Measurements from ENCODE around the gene CALHM3. TPM values are rescaled to one million over a fixed set of nuclear protein-coding genes. Genes with fewer than 3 reads are reported as not detected.

Gene CALHM3
- total RNA-seq, 1 donor from 2014 or later: not detected

DNA sequence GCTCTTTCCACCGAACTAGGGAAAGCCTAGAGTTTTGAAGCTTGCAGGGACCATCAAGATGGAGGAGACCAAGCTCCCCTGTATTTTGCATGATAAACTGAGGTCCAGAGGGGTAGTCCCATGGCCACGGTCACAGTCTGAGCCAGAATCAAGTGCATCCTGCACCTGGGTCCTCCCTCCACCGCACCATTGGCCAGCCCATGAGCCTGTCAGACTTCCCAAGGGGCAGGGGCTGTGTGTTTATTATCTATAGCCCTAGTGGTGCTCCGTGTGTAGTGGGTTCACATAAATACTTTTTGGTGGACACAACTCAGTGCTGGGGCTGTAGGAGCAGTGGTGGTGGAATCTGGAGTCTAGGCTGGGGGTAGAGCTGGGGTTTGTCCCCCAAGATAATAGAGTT lies 3.6 kb downstream of the CALHM3 start:
- intact Hi-C loops (cut with DNase I): no loop called here
- peaks cover 19% of the 10 kb centered on the region for H3K4me1 ChIP-seq
- TF ChIP-seq, protein P1, sequence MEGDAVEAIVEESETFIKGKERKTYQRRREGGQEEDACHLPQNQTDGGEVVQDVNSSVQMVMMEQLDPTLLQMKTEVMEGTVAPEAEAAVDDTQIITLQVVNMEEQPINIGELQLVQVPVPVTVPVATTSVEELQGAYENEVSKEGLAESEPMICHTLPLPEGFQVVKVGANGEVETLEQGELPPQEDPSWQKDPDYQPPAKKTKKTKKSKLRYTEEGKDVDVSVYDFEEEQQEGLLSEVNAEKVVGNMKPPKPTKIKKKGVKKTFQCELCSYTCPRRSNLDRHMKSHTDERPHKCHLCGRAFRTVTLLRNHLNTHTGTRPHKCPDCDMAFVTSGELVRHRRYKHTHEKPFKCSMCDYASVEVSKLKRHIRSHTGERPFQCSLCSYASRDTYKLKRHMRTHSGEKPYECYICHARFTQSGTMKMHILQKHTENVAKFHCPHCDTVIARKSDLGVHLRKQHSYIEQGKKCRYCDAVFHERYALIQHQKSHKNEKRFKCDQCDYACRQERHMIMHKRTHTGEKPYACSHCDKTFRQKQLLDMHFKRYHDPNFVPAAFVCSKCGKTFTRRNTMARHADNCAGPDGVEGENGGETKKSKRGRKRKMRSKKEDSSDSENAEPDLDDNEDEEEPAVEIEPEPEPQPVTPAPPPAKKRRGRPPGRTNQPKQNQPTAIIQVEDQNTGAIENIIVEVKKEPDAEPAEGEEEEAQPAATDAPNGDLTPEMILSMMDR (IDR thresholded peaks at IDR 0.05): no peak
- TF ChIP-seq POLR2A (IDR thresholded peaks at IDR 0.05): no peak
- no peak for TF ChIP-seq POLR2AphosphoS5 (IDR thresholded peaks at IDR 0.05; ENCODE audit: insufficient read depth in 1 of 2, low read depth in 1 of 2)

DNA sequence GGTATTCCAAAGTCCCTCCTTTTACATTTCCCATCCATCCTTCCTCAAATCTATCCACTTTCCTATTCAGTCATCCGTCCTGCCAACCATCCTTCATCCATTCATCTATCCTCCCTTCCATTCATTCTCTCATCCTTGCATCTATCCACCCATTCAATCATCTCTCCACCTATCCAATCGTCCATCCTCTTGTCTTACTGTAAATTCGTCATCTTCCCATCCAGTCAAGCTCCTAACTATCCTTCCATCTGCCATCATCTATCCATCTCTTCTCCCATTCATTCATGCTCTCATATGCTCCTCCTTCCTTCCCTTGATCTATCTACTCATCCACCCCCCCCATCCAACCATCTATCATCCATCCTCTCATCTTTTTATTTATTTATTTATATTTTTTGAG lies 5.0 kb downstream of the CALHM3 start:
- Histone ChIP-seq H3K9me3 (no peaks in the 10 kb centered on the region), H3K27ac (no peak overlapping the region), H3K4me1 (peaks cover 19% of the 10 kb centered on the region), H3K27me3 (no peaks in the 10 kb centered on the region), H3K4me3 (no peak overlapping the region), H3K36me3 (no peaks in the 10 kb centered on the region)
- intact Hi-C loops (cut with DNase I): no loop called here
- TF ChIP-seq, protein P1 (IDR thresholded peaks at IDR 0.05): no peak
- TF ChIP-seq POLR2AphosphoS5 (IDR thresholded peaks at IDR 0.05; ENCODE audit: insufficient read depth in 1 of 2, low read depth in 1 of 2) (no peak), POLR2A (IDR thresholded peaks at IDR 0.05) (no peak)
- no peak for DNase-seq (ENCODE audit: extremely low spot score in 2 of 2)

More for the DNA sequence above, 3.6 kb downstream of the CALHM3 start:
- no peak for DNase-seq (ENCODE audit: extremely low spot score in 2 of 2)
- H3K9me3 ChIP-seq: no peaks in the 10 kb centered on the region
- H3K4me3 ChIP-seq: no peak overlapping the region
- no peaks in the 10 kb centered on the region for H3K27me3 ChIP-seq
- H3K27ac ChIP-seq: no peak overlapping the region
- no peaks in the 10 kb centered on the region for H3K36me3 ChIP-seq

DNA sequence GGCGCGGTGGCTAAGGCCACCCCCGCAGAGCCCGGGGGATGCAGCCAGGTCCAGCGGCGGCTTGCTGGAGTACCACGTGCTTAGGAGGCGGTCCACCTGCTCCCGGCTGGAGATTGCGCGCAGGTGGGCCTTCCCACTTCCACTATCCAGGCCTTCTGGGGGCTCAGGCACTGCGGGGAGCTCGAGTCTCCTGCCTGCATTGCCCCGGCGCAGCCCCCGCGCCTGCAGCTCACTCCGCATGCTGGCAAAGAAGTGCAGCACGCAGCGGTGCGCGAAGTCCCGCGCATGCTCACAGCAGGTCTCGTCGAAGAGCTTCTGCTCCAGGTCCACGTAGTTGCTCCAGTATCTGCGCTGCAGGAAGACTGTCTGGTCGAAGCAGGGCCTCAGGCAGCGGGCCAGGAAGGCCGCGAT lies 5.8 kb downstream of the CALHM3 start:
- Histone ChIP-seq H3K27me3 (no peaks in the 10 kb centered on the region), H3K9me3 (no peaks in the 10 kb centered on the region), H3K4me3 (no peak overlapping the region), H3K27ac (no peak overlapping the region), H3K4me1 (peaks cover 19% of the 10 kb centered on the region), H3K36me3 (no peaks in the 10 kb centered on the region)
- intact Hi-C loops (cut with DNase I): no loop called here
- TF ChIP-seq POLR2AphosphoS5 (IDR thresholded peaks at IDR 0.05; ENCODE audit: insufficient read depth in 1 of 2, low read depth in 1 of 2) (no peak), POLR2A (IDR thresholded peaks at IDR 0.05) (no peak)
- TF ChIP-seq, protein P1 (IDR thresholded peaks at IDR 0.05): no peak
- DNase-seq (ENCODE audit: extremely low spot score in 2 of 2): no peak

DNA sequence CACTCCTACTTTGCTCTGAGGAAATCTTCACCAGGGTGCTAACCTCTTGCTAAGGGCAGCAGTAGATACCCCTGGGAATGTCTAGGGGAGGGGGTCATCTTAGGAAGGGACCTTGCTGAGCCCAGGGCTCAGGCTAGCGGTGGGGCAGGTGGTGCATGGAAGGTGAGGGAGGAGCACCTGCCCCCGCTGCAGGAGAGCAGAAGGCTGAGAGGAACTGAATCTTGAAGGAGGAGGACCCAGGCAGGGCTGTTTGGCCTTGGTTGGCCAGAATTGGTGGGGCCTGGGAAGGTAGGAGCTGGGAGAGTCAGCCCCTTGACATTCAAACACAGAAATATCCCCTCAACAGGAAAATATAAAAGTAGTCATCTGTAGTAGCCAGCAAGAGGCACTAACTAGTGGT lies 7.0 kb downstream of the CALHM3 start:
- H3K27ac ChIP-seq: peak overlapping the region; percentile 64

More for the DNA sequence above, 7.0 kb downstream of the CALHM3 start:
- H3K4me3 ChIP-seq: no peak overlapping the region
- no peaks in the 10 kb centered on the region for H3K36me3 ChIP-seq
- H3K4me1 ChIP-seq: peaks cover 19% of the 10 kb centered on the region
- DNase-seq (ENCODE audit: extremely low spot score in 2 of 2): no peak
- no peaks in the 10 kb centered on the region for H3K9me3 ChIP-seq
- TF ChIP-seq POLR2AphosphoS5 (IDR thresholded peaks at IDR 0.05; ENCODE audit: insufficient read depth in 1 of 2, low read depth in 1 of 2) (no peak), POLR2A (IDR thresholded peaks at IDR 0.05) (no peak)
- TF ChIP-seq, protein P1 (IDR thresholded peaks at IDR 0.05): no peak
- intact Hi-C loops (cut with DNase I): no loop called here
- H3K27me3 ChIP-seq: no peaks in the 10 kb centered on the region
